ENCODE data around the gene ITGA3. TPM values are rescaled to one million over a fixed set of nuclear protein-coding genes. Genes with fewer than 3 reads are reported as not detected.

ITGA3 gene
- total and polyA plus RNA-seq, 5 donors = 21.5 to 32.9 (median 26.2) TPM

DNA sequence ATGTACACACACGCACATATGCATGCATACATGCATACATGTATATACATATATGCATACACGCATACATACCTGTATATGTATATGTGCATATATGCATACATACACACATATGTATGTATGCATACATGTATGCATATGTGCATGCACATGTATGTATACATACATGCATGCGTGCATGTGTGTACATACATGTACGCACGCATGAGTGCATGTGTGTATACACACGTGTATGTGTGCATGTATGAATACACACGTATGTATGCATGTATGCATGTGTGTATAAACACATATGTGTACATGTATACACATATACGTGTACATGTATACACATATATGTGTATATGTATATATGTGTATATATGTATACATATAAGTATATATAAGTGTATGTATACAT is 32.4 kb upstream of the ITGA3 start:
- Histone ChIP-seq H3K27ac (ENCODE audit: low read length) (no peak overlapping the region), H3K27me3 (ENCODE audit: control insufficient read depth, insufficient read depth) (no peaks in the 10 kb centered on the region), H3K4me3 (ENCODE audit: low read length) (no peak overlapping the region), H3K9me3 (ENCODE audit: control insufficient read depth, low read length) (no peaks in the 10 kb centered on the region), H3K4me1 (ENCODE audit: control insufficient read depth, insufficient read depth, low read length) (no peaks in the 10 kb centered on the region)
- intact Hi-C loops (cut with DNase I) = loop anchor here in 1 of 4 donors (10.0 kb wide), 1 partner anchor 271 kb away; no protein-coding TSS in a partner anchor
- no peak for ATAC-seq
- no peak for DNase-seq
- WGBS = 62% methylated on average over 8 of the region's 8 CpGs

DNA sequence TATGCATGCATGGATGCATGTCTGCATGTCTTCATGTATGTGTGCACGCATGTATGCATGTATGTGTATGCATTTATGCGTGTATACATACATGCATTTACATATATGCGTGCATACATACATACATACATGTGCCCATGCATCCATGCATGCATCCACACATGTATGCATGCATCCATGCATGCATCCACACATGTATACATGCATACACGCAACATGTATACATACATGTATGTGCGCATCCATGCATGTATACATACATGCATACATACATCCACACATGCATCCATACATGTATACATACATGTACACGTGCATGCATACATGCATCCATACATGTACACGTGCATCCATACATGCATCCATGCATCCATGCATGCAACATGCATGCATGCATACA is 31.1 kb upstream of the ITGA3 start:
- H3K4me3 ChIP-seq (ENCODE audit: low read length) = no peak overlapping the region
- intact Hi-C loops (cut with DNase I) = loop anchor here in 2 of 4 donors (5.0 to 10.0 kb wide), 2 partner anchors 67 to 270 kb away; no protein-coding TSS in a partner anchor
- H3K9me3 ChIP-seq (ENCODE audit: control insufficient read depth, low read length) = no peaks in the 10 kb centered on the region
- no peaks in the 10 kb centered on the region for H3K4me1 ChIP-seq (ENCODE audit: control insufficient read depth, insufficient read depth, low read length)
- DNase-seq = no peak
- 40% methylated on average over 7 of the region's 7 CpGs for WGBS
- ATAC-seq = no peak
- H3K27me3 ChIP-seq (ENCODE audit: control insufficient read depth, insufficient read depth) = no peaks in the 10 kb centered on the region
- no peak overlapping the region for H3K27ac ChIP-seq (ENCODE audit: low read length)

DNA sequence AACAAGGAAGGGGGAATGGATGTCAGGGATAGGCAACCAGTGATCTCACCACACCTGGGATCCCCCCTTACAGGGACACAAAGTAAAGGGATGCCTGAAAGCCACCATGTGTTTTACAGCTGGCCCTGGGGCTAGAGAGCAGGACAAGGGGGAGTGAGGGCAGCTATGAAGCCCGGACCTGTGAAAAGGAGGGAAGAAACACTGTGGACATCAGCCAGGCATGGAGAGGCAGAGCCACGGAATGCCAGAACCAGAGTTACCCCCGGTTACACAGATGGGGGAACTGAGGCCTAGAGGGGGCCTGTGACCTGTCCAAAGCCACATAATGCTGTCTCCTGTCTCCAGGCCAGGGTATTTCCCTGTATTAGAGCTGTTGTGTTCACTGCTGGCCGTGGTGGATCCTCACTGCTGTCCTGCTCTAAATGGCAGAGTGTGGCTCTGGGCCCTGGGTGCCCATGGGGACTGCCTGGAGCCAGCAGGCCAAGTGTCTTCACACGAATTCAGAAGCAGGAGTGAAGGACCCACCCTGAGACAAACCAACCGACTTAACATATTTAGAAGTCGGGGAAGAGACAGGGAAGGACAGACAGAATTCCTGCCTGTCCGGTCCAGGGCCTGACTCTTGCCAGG is 29.7 kb upstream of the ITGA3 start:
- 58% methylated on average over 8 of the region's 8 CpGs for WGBS
- Histone ChIP-seq H3K4me1 (ENCODE audit: control insufficient read depth, insufficient read depth, low read length) (no peaks in the 10 kb centered on the region), H3K9me3 (ENCODE audit: control insufficient read depth, low read length) (no peaks in the 10 kb centered on the region), H3K27ac (ENCODE audit: low read length) (no peak overlapping the region), H3K4me3 (ENCODE audit: low read length) (no peak overlapping the region), H3K27me3 (ENCODE audit: control insufficient read depth, insufficient read depth) (no peaks in the 10 kb centered on the region)
- peak in 1 of 2 donors; percentile 20 for ATAC-seq
- no peak for DNase-seq
- intact Hi-C loops (cut with DNase I) = loop anchor here (2.0 to 10.0 kb wide), 4 partner anchors 61 to 269 kb away; no protein-coding TSS in a partner anchor

DNA sequence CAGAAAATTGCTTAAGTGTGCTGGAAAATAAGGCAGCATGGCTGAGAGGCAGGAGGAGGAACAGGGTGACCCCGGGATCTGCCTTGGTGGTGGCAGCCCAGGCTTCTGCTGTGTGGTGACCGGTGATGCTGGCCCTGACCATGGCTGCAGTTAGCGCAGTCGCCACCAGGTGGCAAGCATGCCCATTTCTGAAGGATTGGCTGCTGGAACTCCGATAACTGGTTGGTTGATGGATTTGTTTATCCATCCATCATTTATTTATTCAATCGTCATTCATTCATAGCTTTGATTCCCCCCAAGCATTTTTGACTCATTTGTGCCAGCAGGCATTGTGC is 29.1 kb upstream of the ITGA3 start:
- peak; percentile 82 to 94 (median 93) for DNase-seq
- intact Hi-C loops (cut with DNase I) = loop anchor here (2.0 to 10.0 kb wide), 4 partner anchors 60 to 268 kb away; no protein-coding TSS in a partner anchor
- Histone ChIP-seq H3K4me3 (ENCODE audit: low read length) (no peak overlapping the region), H3K27ac (ENCODE audit: low read length) (no peak overlapping the region), H3K27me3 (ENCODE audit: control insufficient read depth, insufficient read depth) (no peaks in the 10 kb centered on the region), H3K4me1 (ENCODE audit: control insufficient read depth, insufficient read depth, low read length) (no peaks in the 10 kb centered on the region), H3K9me3 (ENCODE audit: control insufficient read depth, low read length) (no peaks in the 10 kb centered on the region)
- ATAC-seq = peak; percentile 78 to 84
- WGBS = under 1% methylated on average over 6 of the region's 6 CpGs

DNA sequence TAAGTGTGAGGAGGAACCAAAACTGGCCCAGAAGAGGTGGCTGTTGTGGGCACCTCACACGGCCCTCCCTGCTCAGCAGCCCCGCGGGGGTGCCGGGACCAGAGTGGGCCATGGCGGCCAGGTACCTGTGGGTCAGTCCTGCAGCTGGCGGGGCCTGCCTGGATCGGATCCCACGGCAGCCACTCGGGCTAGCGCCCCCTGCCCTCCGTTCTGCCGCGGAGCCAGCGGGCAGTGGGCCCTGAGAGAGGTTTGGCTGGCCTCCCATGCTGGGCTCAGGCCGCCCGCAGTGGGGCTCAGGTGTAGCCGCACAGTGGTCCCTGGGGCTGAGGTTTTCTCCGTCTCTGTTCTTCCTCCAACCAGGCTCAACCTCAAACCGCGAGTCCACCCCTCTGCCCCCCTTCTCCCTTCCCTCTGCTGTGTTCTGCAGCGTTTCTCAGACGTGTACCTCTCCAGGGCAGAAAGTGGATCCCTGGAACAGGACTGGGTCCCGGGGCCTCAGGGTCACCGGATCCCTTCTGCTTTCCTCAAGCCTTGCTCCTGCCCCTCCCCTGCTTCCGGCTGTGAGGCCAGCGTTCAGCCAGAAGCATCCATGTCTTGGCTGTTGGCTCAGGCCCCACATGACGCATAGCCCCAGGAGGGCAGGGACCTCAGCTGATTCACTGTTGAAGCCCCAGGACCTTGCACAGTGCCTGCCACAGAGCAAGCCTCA is 28.6 kb upstream of the ITGA3 start:
- Histone ChIP-seq H3K27ac (ENCODE audit: low read length) (no peak overlapping the region), H3K4me1 (ENCODE audit: control insufficient read depth, insufficient read depth, low read length) (no peaks in the 10 kb centered on the region), H3K4me3 (ENCODE audit: low read length) (no peak overlapping the region), H3K27me3 (ENCODE audit: control insufficient read depth, insufficient read depth) (no peaks in the 10 kb centered on the region), H3K9me3 (ENCODE audit: control insufficient read depth, low read length) (no peaks in the 10 kb centered on the region)
- DNase-seq (peak; percentile 85 to 86 (median 85)), ATAC-seq (peak; percentile 71 to 88)
- WGBS = 9% methylated on average over 27 of the region's 27 CpGs
- intact Hi-C loops (cut with DNase I) = loop anchor here (2.0 to 10.0 kb wide), 4 partner anchors 59 to 267 kb away; no protein-coding TSS in a partner anchor

DNA sequence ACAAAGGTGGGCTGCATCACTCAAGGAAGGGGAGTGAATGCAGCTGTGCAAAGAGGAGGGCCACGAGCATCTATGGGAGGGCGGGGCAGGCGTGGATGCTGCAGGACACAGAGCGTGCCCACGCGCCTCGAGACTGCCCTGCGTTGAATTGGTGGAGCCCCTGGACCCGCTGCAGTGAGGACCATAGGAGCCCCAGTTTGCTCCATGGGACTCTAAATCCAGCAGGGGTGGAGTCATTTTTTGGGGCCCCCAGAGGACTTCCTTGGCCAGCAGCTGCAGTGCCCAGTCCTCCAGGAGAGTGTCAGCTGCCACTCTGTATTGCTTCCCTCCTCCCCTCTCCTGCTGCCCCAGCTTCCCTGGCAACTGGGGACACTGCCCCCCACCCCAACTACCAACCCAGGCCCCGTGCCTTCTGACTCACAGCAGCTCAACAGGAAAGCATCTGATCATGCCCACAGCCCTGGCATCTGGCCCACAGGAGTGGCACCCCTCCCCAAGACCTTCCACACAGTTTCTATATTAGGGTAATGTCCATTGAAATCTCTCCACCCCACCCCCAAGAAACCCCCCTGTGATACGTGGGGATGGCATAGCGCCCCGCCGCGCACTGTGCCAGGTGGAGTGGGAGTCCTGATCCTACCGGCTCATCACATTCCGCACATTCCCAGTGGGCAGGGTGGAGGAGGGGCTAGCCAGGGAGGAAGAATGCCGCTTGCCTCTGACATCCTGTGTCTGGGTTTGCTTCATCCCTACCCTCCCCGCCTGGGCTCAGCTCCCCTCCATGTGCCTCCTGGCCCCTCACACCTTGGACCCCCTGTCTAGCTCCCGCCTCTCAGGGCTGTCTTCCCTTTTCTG is 27.8 kb upstream of the ITGA3 start:
- 54% methylated on average over 20 of the region's 20 CpGs for WGBS
- Histone ChIP-seq H3K4me1 (ENCODE audit: control insufficient read depth, insufficient read depth, low read length) (no peaks in the 10 kb centered on the region), H3K4me3 (ENCODE audit: low read length) (no peak overlapping the region), H3K27ac (ENCODE audit: low read length) (no peak overlapping the region), H3K27me3 (ENCODE audit: control insufficient read depth, insufficient read depth) (no peaks in the 10 kb centered on the region), H3K9me3 (ENCODE audit: control insufficient read depth, low read length) (no peaks in the 10 kb centered on the region)
- intact Hi-C loops (cut with DNase I) = loop anchor here (2.0 to 10.0 kb wide), 4 partner anchors 59 to 267 kb away; no protein-coding TSS in a partner anchor
- DNase-seq (no peak), ATAC-seq (peak in 1 of 2 donors; percentile 11)

DNA sequence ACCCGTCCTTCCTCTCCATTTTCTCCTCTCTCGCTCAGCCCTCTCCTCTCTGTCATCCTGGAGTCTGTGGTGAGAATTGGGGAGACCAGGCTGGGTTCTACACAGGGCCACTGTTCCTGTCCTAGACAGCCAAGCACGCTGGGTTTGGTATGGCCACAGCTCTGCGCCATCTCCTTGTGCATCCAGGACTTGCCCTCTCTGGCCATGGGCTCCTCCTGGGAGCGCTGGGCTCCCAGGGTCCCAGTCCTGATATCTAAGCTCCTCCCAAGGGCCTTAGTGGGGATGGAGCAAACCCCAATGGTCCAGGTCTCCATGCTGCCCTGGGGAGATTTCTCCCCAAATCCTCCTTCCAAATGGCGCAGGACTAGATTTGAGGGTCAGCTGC is 27.2 kb upstream of the ITGA3 start:
- Histone ChIP-seq H3K9me3 (ENCODE audit: control insufficient read depth, low read length) (no peaks in the 10 kb centered on the region), H3K27me3 (ENCODE audit: control insufficient read depth, insufficient read depth) (no peaks in the 10 kb centered on the region), H3K4me3 (ENCODE audit: low read length) (no peak overlapping the region), H3K27ac (ENCODE audit: low read length) (no peak overlapping the region), H3K4me1 (ENCODE audit: control insufficient read depth, insufficient read depth, low read length) (no peaks in the 10 kb centered on the region)
- WGBS = 83% methylated on average over 6 of the region's 6 CpGs
- intact Hi-C loops (cut with DNase I) = loop anchor here in 2 of 4 donors (5.0 to 10.0 kb wide), 2 partner anchors 64 to 266 kb away; no protein-coding TSS in a partner anchor
- ATAC-seq (no peak), DNase-seq (no peak)

DNA sequence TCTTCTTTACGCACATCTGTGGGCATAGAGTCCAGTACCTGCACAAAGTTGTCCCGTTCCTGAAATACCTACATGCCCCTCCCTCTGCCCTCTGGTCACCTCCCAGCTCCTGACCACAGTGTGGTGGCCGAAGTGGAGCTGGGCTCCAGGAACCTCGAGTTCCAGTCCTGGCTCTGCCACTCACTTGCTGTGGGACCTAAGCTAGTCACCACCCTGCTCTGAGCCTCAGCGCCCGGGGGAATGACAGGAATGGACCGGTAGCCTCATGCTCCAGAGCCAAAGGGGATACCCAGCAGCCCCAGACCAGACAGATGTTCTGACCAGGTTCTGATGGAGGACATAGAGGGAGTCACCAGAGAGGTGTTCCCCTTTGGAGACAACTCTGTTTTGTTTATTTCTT is 26.7 kb upstream of the ITGA3 start:
- H3K4me1 ChIP-seq (ENCODE audit: control insufficient read depth, insufficient read depth, low read length) = no peaks in the 10 kb centered on the region
- no peak overlapping the region for H3K4me3 ChIP-seq (ENCODE audit: low read length)
- intact Hi-C loops (cut with DNase I) = loop anchor here in 2 of 4 donors (5.0 to 10.0 kb wide), 2 partner anchors 63 to 266 kb away; no protein-coding TSS in a partner anchor
- no peak for DNase-seq
- no peaks in the 10 kb centered on the region for H3K27me3 ChIP-seq (ENCODE audit: control insufficient read depth, insufficient read depth)
- WGBS = 86% methylated on average over 7 of the region's 7 CpGs
- no peak for ATAC-seq
- H3K9me3 ChIP-seq (ENCODE audit: control insufficient read depth, low read length) = no peaks in the 10 kb centered on the region
- H3K27ac ChIP-seq (ENCODE audit: low read length) = no peak overlapping the region

DNA sequence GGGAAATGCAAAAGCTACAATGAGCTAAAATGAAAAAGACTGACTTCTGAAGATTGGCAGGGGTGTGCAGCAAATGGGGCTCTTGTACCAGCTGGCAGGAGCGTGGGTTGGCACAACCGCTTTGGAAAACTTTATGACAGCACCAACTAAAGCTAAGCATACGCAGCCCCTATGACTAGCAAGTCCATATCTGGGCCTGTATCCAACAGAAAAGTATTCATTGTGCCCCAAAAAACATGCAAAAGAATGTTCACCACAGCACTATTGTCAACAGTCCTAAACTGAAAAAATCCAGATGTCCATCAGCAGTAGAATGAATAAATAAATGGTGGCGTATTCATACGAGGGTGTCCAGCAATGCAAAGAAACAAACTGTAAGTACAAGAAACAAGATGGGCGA is 22.6 kb upstream of the ITGA3 start:
- Histone ChIP-seq H3K9me3 (ENCODE audit: control insufficient read depth, low read length) (no peaks in the 10 kb centered on the region), H3K4me1 (ENCODE audit: control insufficient read depth, insufficient read depth, low read length) (no peaks in the 10 kb centered on the region), H3K4me3 (ENCODE audit: low read length) (no peak overlapping the region), H3K27ac (ENCODE audit: low read length) (no peak overlapping the region), H3K27me3 (ENCODE audit: control insufficient read depth, insufficient read depth) (no peaks in the 10 kb centered on the region)
- DNase-seq (no peak), ATAC-seq (peak in 1 of 2 donors; percentile 14)
- WGBS = 58% methylated on average over 6 of the region's 6 CpGs
- intact Hi-C loops (cut with DNase I) = no loop called here

DNA sequence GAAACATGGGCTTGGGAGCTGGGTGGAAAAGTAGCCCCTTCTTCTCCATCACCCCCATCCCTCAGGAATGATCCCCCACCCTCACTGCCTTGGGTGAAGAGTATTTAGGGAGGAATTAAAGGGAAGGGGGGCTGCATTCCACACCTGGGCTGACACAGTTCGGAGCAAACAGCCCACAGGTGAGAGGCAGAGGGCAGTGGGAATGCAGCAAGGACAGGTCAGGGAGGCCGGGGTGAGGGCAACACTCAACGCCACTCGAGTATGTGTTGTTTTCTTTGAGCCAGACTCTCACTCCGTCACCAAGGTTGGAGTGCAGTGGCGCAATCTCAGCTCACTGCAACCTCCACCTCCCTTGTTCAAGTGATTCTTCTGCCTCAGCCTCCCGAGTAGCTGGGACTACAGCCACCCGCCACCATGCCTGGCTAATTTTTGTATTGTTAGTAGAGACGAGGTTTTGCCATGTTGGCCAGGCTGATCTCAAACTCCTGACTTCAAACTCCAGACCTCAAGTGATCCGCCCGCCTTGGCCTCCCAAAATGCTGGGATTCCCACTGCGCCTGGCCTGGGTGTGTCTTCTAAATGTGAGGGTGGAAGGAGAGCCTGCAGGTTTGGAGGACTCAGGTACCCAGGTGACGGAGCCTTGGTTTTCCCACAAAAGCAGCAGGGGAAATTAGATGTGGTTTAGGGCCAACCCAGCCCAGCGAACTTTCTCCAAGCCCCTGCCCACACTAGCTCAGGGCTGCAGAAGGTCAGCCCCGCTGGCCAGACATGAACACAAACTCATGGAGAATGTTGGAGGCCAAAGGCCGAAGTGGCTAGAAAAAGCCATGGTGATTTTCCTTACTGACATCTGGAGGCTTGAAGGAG is 21.2 kb upstream of the ITGA3 start:
- Histone ChIP-seq H3K27me3 (ENCODE audit: control insufficient read depth, insufficient read depth) (no peaks in the 10 kb centered on the region), H3K9me3 (ENCODE audit: control insufficient read depth, low read length) (no peaks in the 10 kb centered on the region), H3K4me1 (ENCODE audit: control insufficient read depth, insufficient read depth, low read length) (no peaks in the 10 kb centered on the region), H3K4me3 (ENCODE audit: low read length) (no peak overlapping the region), H3K27ac (ENCODE audit: low read length) (no peak overlapping the region)
- ATAC-seq (no peak), DNase-seq (no peak)
- intact Hi-C loops (cut with DNase I) = no loop called here
- WGBS = 84% methylated on average over 16 of the region's 16 CpGs

Data from right cardiac atrium (tissue), 5 donors.